Omental fat pad (tissue), 4 donors: Measurements from ENCODE around the gene ADAM12. TPM values are rescaled to one million over a fixed set of nuclear protein-coding genes. Genes with fewer than 3 reads are reported as not detected.

Experiments used
- ATAC-seq: fragments of 150-250 bp; one replicate; pipeline ENCODE4 v1.9.1; 2016; ENCODE audit warnings: mild to moderate bottlenecking, moderate library complexity; ENCODE audit not compliant: low FRiP score
- DNase-seq: peaks from one replicate; pipeline ENCODE4 v3.0.0-alpha.2; 2019; ENCODE audit warnings: low spot score
- total RNA-seq, 4 donors: library from RNA; depleted of rRNA; stranded (reverse); fragments of >200 nt; gene quantifications; one replicate each; pipeline ENCODE4 v1.1.0, GENCODE V29; 2016
- TF ChIP-seq, protein P1 (sequence below), 3 donors: fragments of 450-650 bp; IDR thresholded peaks; one replicate each; pipeline ENCODE4 v1.5.1; 2016 to 2017; ENCODE audit warnings: antibody characterized with exemption in 3 of 3, mild to moderate bottlenecking in 3 of 3, moderate library complexity in 2 of 3

ADAM12 gene
- total RNA-seq, 4 donors from 2014 or later, result 4.9 to 24.4 (median 10.9) TPM

DNA sequence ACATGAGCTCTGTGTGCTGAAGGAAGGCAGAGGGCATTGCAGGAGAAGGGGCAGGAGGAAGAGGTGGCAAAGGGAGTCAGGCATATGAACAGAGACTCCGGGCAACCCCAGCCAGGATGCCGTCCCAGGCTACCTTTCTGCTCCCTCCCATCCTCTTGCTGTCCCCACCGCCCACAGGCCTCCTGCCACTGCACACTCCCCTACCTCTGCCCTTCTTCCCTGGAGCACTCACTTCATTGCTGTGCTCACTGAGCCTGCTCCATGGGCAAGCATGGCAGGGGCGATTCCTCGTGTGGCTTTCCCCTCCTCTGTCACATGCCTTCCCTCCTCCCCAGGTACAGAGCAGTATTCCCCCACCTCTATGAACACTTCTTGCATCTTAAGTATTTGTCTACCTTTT lies 398.5 kb downstream of the ADAM12 start:
- DNase-seq (no peak), ATAC-seq (no peak)
- TF ChIP-seq, protein P1, sequence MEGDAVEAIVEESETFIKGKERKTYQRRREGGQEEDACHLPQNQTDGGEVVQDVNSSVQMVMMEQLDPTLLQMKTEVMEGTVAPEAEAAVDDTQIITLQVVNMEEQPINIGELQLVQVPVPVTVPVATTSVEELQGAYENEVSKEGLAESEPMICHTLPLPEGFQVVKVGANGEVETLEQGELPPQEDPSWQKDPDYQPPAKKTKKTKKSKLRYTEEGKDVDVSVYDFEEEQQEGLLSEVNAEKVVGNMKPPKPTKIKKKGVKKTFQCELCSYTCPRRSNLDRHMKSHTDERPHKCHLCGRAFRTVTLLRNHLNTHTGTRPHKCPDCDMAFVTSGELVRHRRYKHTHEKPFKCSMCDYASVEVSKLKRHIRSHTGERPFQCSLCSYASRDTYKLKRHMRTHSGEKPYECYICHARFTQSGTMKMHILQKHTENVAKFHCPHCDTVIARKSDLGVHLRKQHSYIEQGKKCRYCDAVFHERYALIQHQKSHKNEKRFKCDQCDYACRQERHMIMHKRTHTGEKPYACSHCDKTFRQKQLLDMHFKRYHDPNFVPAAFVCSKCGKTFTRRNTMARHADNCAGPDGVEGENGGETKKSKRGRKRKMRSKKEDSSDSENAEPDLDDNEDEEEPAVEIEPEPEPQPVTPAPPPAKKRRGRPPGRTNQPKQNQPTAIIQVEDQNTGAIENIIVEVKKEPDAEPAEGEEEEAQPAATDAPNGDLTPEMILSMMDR (IDR thresholded peaks at IDR 0.05), result no peak

DNA sequence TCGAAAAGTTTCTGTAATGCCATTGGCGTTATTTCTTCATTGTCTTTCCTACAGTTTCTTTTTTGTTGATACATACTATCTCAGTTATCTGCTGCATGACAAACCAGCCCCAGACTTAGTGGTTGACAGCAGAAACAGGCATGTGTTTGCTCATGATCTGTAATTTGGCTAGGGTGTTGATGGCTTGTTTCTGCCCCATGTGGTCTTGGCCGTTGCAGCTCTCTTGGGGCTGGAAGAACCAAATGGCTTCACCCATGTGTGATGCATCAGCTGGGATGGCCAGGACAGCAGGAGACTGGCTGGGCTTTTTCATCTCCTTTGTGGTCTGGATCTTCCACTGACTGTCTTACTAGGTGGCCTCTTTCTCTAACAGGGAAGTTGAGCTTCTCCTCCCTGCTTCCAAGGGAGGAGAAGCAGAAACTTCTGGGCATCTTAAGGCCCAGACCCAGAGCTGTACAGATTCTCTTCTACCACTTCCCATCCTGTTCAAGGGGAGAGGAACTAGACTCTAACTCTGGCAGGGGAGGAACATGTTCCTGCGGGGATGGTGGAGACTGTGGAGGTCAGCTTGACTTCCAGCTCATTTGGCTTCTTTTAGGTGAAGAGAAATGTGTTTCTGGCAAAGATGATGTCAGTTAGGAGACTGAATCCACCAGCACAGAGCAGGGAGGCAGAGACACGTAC lies 402.6 kb downstream of the ADAM12 start:
- no peak for ATAC-seq
- TF ChIP-seq, protein P1 (IDR thresholded peaks at IDR 0.05), result no peak
- no peak for DNase-seq

DNA sequence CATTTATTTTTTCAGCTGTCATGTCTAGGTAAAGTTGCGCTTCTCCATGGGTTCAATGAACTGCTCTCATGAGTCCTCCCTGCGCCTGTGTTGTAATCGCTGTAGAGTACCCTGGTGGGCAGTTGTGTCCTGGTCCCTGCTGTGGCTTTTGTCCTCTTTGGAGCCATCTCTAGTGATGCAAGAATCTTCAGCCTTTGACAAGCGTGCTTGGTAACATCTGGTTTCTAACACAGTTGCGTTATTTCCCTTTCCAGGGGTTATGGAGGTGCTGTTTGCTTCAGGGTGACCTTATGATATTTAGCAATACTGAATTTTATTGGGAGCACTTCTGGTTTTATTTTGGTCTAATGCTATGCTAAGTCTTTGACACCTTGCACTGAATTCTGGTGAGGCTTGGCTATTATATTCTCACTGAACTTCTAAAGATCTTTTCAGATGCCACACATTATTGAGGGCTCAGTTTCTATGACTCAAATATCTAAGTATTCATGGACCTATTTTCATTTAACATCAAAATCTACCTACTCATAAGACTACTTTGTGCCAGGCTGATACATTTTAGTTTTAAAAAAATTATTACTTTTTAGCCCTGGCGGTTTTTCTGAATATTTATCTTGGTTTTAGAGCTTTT lies 403.3 kb downstream of the ADAM12 start:
- TF ChIP-seq, protein P1 (IDR thresholded peaks at IDR 0.05), result no peak
- DNase-seq (no peak), ATAC-seq (no peak)

DNA sequence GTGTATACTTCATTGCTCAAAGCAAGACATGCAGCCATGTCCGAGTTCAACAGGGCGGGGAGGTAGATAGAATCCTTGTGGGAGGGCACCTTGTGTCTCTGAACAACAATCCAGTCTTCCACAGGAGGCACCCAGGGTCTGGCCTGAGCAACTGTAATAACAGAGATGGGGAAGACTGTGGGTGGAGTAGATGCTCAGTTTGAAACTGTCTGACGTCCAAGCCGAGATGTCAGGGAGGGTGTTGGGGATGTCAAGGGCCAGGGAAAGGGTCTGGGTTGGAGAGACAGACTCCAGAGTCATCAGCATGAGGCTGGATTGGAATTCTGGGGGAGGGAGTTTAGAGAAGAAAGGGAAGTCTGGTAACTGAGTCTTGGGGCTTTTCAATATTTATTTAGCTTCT lies 403.9 kb downstream of the ADAM12 start:
- ATAC-seq, result no peak
- no peak for DNase-seq
- TF ChIP-seq, protein P1 (IDR thresholded peaks at IDR 0.05), result no peak

DNA sequence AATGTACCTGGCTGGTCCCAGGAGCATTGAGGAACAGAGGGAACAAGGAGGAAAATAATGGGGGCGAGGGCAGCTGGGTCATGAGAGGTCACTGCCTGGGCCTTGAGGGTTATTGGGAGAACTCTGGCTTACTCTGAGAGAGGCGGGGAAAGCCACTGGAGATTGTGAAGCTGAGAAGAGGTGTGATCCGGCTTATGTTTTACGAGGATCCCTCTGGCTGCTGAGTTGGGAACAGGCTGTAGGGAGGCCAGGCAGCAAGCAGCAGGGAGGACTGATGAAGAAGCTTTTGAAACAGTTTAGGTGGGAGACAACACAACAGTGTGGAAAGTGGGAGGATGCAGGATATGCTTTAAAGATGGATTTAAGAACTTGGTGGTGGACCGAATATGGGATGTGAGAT lies 404.6 kb downstream of the ADAM12 start:
- DNase-seq (no peak), ATAC-seq (no peak)
- TF ChIP-seq, protein P1 (IDR thresholded peaks at IDR 0.05), result no peak

DNA sequence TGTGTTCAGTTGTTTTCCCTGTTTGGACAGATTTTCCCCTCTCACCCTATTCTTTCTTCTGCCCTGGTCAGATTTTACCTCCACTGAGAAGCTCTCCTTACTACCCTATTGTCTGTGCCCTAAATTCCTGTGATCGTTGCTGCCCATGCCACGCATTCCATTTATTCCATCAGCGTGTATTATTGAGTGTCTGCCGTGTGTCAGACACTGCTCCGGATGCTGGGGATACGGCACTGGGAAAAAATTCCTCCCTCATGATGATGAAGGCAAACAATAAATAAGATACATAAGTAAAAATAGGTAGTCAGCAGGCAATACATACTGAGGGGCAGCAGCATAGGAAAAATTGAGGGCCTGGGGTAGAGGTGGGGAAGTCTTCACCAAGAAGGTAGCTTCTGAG lies 405.1 kb downstream of the ADAM12 start:
- TF ChIP-seq, protein P1 (IDR thresholded peaks at IDR 0.05), result no peak
- DNase-seq (no peak), ATAC-seq (no peak)
